ENCODE measurements around the gene TMEM59L.

- TF ChIP-seq SIN3A (IDR thresholded peaks at IDR 0.05; ENCODE audit: borderline replicate concordance, insufficient read depth, low read depth, low read length) (no peak), CTCF (IDR thresholded peaks at IDR 0.05) (no peak)
Observed at GRCh38 chr19:18639706-18640243, 27.1 kb downstream of the TMEM59L start.

Measured in Panc1 (cell line).